Measurements from ENCODE around the gene HSD17B13. TPM values are rescaled to one million over a fixed set of nuclear protein-coding genes. Genes with fewer than 3 reads are reported as not detected.
A peak's percentile ranks its signal among the peaks of the same experiment; 100 is the strongest.

The HSD17B13 gene, protein sequence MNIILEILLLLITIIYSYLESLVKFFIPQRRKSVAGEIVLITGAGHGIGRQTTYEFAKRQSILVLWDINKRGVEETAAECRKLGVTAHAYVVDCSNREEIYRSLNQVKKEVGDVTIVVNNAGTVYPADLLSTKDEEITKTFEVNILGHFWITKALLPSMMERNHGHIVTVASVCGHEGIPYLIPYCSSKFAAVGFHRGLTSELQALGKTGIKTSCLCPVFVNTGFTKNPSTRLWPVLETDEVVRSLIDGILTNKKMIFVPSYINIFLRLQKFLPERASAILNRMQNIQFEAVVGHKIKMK
- total RNA-seq (2014; rRNA removed) = not detected in 2 replicates
- polyA plus RNA-seq (2012) = not detected

DNA sequence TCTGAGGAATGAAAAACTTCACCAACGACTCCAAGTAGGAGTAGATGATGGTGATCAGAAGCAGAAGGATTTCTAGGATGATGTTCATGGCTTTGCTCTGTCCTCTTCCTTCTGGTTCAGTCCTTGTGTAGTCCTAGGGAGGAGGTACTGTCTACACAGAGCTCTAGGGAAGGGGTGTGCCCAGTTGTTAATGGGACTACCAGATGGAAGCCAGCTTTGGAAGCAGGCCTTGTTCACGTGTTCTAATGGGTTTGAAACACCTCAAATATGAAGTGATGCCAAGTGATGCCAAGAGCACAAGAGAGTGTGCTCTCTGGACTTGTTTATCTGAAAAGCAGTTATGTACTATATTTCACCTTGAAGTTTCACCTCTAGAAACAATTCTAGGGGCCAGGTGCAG lies at the start of gene HSD17B13:
HSD17B13 (minus strand) TSS at position 129 of the 400 bp plus-strand sequence; CDS start at position 88, 41 bp downstream.
- no peak for DNase-seq (ENCODE audit: low read depth)

DNA sequence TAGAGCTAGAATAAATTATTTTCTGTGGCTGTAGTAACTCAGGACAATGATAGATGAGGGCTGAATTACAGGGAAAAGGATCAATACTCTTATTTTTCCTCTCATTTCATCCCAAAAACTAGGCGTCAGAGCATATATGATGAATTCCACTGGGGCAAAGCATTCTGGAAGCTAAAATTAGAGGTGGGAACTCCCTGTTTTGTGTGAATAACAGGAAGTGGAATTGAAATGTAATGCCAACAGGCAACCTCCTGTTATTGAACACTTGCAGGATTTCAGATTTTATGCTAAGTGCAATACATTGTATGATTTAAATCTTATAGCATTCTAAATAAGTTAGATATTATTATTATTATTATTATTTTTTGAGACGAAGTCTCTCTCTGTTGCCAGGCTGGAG lies 47.4 kb upstream of the HSD17B13 start:
- no peak for DNase-seq (ENCODE audit: low read depth)

DNA sequence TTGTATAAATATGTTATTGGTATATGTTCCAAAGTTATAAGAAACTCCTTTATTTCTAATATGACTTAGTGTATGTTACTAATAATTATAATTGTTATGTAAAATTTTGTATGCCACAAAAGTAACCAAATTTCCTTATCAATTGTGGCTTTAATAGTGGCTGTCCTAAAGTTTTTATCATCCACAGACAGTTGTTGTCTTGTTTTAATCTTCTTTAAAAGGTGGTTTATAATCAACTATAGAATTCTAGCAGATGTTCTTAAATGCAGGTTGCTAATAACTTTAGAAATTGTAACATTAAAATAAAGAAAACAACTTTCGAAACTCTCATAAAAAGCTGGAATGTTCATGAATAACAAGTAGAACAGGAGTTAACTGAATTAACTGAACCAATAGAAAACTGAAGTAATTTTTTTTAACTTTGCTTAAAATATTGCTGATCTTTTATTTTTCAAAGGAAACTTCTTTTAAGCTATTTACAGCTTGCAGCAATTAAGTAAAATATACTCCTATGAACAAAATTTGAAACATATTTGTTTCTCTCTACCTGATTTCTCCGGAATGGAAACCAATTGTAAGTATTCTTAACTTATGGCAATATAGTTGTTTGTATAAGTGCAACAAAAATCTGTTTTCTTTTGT lies 44.0 kb upstream of the HSD17B13 start:
- no peak for DNase-seq (ENCODE audit: low read depth)

DNA sequence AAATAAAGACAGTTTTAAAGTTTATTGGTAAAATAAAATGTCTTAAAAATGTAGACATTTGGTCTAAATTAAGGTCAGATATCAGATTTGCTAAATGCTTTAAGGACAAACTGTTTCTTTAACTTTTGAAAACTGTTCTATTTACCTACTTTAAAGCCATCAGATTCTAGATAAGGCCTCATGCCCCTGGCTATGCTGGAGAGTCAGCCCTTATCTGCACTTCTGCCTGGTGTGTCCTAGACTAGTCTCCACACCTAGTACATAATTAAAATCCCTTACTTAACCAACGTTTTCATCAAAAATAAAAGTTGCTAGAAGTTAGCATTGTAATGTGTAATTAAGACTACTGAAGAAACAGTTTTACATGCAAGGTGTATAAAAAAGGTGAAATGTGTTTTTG lies 42.7 kb upstream of the HSD17B13 start:
- no peak for DNase-seq (ENCODE audit: low read depth)

DNA sequence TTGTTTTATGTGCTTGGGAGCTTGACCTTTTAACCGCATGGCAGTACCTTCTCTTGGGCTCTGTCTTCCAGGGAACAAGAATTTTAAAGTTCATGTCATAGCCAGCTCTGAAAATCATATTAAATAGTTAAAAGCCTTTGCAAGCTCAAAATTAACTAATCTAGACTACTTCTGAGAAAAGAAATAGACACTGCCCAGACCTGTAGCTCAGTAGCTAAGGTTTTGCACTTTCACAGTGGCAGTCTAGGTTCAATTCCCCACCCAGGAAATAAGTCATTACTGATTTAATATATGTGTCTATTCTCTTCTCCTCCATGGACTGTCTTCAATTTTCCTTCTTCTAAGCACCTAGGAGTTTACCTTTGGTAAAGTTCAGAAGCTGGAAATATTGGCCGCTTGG lies 40.9 kb upstream of the HSD17B13 start:
- no peak for DNase-seq (ENCODE audit: low read depth)

DNA sequence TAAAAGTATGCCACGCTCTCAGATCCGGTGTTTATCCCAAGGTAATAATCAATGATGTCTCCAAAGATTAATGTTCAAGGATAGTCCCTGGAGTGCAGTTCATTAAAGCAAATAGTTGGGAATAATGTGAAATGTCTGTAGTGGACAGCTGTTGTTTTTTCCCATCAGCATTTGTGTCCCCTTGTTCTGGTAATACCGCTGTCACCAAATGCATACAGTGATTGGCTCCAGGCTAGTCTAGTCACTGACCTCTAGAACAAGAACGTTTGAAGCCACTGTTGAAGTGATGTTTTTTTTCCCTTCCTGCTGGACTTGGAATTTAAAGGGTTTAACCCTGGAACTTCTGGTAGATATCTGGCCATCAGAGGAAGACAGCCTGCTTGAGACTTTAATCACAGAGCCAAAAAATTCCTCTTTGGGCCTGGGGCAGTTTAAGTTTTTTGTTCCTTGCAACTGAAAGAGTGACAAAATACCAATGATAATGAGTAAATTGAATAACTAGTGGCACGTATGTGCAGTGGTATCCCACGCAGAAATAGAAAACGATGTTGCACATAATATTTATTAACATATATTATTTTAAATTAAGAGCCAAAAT lies 37.8 kb upstream of the HSD17B13 start:
- no peak for DNase-seq (ENCODE audit: low read depth)

DNA sequence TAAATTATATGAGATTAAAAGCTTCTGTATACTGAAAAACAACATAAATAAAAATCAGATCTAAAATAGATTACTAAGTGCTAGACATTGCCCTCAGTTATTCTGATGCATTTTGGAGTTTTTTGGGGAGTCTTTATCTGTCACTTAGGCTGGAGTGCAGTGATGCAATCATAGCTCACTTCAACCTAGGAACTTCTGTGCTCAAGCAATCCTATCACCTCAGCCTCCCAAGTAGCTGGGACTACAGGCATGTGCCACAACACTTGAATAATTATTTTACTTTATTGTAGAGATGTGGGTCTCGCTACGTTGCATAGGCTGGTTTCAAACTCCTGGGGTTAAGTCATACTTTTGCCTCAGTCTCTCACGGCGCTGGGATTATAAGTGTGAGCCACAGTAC lies 36.6 kb upstream of the HSD17B13 start:
- DNase-seq (ENCODE audit: low read depth) = no peak

DNA sequence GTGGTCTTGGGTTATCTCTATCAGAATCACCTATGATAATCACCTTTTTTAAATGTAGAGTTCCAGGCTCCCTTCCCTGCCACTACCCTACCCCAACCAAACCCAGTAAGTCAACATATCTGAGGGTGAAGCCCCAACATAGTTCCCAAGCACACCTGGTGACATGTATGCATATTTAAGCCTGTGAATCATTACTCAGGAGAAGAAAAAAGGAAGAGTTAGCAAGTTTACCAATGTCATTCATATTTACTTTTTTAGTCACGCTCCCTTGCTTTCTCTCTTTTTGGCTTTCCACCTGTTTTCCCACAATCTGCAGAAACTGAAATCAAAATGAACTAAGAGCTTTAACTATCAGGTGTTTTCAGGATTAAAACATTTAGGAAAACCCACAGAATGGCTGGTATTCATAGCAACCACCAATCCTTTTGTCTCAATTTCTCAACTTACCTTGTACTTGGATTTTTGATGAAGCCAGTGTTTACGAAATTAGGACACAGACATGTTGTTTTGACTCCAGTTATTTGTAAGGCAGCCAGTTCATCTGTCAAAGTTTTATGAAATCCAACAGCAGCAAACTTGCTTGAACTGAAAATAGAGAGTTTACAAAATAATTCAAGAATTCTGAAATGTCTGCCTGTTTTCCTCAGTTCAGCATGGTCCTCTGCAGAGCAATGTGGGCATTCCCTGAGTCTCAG lies 34.3 kb upstream of the HSD17B13 start:
- no peak for DNase-seq (ENCODE audit: low read depth)

DNA sequence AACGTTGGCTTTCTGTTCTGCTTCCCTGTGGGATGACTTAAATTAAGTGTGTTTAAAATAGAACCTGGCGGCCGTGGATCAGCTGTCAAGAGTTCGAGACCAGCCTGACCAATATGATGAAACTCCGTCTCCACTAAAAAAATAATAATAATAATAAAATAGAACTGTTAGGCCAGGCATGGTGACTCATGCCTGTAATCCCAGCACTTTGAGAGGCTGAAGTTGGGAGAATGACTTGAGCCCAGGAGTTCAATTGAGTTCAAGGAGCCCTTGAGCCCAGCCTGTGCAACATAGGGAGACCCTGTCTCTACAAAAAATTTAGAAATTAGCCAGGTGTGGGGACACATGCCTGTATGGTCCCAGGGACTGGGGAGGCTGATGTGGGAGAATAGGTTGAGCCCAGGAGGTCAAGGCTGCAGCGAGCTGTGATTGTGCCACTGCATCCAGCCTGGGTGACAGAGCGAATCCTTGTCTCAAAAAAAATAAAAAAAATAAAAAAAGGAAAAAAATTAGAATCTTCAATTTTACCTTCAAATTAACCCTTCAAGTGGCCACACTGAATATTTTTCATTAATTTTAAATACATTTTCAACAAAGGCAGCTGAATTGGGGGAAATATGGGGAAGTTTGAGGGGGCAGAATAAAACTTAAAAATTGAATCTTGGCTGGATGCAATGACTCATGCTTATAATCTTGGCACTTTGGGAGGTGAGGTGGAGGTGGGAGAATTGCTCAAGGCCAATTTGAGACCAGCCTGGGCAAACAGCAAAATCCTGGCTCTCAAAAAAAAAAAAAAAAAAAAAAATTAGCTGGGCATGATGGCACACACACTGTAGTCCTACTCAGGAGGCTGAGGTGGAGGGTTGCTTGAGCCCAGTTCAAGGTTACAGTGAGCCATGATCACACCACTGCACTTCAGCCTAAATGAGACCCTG lies 31.8 kb upstream of the HSD17B13 start:
- DNase-seq (ENCODE audit: low read depth) = peak; percentile 61

DNA sequence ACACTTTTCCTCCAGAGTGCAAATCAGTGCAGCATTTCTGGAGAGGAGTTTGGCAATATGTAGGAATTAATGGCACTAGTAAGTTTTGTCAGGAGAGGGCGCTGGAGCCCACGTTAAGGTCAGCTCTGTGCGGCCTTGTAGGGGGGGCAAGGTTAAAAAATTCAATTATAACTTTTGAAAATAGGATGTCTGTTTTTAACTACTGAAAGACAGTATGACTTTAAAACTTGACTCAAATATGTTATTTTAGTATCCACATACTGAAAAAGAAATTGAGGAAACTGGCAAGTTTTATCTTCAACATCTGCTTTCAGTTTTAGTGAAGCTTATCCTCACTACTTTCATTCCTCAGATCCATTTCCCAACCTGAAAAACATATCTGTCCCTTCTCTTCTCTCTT lies 30.9 kb upstream of the HSD17B13 start:
- DNase-seq (ENCODE audit: low read depth) = peak; percentile 64

DNA sequence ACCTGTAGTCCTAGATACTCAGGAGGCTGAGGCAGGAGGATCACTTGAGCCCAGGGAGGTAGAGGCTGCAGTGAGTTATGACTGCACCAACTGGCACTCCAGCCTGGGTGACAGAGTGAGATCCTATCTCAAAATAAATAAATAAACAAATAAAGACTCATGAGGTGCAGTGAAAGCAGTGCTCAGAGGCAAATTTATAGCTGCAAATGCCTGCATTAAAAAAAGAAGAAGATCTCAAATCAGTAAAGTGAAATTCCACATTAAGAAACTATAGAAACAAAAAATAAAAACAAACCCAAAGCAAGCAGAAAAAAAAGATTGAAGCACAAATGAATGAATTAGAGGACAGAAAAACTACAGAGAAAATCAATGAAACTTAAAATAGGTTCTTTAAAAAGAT lies 22.5 kb upstream of the HSD17B13 start:
- DNase-seq (ENCODE audit: low read depth) = no peak

DNA sequence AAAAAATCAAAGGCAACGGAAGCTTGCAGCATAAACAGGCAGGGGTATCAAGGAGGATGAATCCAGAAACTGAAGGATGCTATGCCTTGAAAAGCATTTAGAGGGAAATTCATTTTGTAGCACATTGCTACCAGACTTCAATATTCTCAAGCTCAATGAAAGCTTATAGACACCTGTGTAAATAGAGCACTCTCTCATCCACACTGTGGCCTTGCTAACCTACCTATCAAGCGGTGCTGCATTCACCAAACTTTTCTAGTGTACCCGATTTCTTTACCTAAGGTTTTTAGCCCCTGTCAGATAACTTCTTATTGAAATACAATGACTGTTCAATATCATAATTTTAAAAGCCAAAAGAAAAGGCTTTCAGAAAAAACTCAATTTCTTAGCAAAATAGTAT lies 20.2 kb upstream of the HSD17B13 start:
- DNase-seq (ENCODE audit: low read depth) = no peak

DNA sequence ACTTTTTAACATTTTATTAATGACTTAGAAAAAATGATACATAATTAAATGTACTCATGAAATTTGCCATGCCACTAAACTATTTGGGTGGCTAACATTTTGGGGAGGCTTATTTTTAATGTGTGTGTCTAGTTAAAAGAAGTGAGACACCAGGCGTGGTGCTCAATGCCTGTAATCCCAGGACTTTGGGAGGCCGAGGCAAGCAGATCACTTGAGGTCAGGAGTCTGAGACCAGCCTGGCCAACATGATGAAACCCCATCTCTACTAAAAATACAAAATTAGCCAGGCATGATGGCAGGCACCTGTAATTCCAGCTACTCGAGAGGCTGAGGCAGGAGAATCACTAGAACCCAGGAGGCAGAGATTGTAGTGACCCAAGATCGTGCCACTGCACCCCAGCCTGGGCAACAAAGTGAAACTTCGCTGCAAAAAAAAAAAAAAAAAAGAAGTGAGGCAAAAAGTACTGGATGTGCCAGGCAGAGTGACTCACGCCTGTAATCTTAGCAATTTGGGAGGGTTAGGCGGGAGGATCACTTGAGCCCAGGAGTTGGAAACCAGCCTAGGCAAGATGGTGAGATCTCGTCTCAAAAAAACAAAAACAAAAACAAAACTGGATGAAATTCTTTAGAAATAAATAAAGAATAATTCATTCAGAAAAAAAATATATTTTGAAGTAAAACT lies 19.4 kb upstream of the HSD17B13 start:
- DNase-seq (ENCODE audit: low read depth) = peak; percentile 89

DNA sequence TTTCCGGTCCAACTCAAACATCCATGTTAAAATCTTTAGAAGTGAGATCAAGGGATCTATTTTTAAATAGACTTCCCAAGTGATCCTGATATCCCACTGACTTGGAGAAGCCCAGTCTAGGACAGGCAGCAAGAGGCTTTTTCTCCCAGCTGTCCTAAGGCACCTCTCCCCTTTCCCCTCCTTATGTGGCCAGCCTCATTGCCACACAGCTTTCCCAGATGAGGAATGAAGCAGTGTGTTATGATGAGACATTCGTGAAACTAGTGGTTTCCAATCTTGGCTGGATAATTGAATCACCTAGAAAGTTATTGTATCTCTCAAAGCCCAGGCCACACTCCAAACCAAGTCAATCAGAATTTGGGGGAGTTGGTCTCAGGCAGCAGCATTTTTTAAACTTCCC lies 16.8 kb upstream of the HSD17B13 start:
- DNase-seq (ENCODE audit: low read depth) = peak; percentile 58

DNA sequence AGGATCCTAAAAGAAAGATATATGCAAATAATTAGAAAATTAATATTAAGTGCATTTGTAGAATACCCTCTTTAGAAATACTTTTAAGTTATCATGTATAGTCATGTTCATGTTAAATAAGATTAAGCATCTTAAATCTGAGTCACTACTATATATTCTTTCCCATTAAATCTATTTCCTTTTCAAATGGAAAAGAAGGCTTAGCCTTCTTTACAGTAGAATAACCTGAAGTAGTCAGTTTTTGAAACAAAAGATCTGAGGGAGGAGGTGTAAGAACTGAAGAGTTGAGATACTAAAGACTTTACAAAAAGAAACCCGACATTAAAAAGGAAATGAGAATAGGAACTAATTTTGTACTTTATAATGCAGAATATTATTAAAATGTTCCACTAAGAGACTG lies 14.7 kb upstream of the HSD17B13 start:
- DNase-seq (ENCODE audit: low read depth) = no peak

DNA sequence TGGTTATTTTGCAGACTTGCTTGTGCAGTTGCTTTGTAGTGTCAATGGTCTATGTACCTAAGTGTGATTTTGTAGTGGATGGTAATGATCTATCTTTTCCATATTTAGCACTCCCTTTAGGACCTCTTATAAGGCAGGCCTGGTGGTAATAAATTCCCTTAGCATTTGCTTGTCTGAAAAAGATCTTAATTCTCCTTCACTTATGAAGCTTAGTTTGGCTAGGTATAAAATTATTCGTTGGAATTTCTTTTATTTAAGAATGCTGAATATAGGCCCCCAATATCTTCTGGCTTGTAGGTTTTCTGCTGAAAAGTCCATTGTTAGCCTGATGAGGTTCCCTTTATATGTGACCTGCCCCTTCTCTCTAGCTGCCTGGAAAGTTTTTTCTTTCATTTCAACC lies 10.6 kb upstream of the HSD17B13 start:
- no peak for DNase-seq (ENCODE audit: low read depth)

DNA sequence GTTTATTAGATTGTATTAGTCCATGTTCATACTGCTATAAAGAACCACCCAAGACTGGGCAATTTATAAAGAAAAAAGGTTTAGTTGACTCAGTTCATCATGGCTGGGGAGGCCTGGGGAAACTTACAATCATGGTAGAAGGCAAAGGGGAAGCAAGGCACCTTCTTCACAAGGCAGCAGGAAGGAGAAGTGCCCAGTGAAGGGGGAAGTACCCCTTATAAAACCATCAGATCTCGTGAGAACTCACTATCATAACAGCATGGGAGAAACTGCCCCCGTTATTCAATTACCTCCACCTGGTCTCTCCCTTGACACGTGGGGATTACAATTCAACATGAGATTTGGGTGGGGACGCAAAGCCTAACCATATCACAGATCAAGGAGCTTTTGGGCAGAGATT lies 8.1 kb upstream of the HSD17B13 start:
- no peak for DNase-seq (ENCODE audit: low read depth)

DNA sequence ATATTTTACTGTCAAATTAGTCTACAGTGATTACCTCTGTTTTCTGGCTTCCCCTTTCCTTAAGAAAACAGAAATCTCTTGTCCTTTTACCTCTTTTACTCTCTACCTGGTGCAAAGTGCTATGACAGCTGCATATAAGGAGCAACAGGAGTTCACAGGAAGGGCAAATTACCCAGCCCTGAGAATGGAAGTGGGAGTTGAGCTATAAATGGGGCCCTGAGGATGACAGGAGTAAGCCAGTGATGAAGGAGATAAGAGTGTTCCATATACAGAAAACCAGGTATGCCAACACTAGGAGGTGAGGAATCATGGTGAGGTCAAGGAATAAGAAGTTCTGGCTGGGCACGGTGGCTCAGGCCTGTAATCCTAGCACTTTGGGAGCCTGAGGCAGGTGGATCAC lies 4.5 kb upstream of the HSD17B13 start:
- no peak for DNase-seq (ENCODE audit: low read depth)

DNA sequence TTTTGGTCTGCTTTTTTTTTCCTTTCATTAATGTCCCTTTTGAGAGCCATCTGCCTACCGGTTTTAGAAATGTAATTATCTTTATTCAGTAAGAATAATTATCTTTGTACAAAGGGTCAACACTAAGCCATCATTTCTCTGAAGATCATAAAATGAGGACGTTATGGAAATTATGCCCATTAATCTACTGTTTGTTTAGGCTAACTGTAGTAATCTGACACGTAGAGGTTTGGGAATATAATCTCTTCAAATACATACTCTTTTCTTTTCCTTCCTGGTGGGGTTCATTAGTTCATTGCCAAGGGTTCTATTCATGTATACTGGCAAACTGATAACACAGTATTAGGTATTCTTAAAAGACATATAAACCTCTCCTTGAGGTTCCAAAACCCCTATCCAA lies 3.8 kb upstream of the HSD17B13 start:
- DNase-seq (ENCODE audit: low read depth) = no peak

DNA sequence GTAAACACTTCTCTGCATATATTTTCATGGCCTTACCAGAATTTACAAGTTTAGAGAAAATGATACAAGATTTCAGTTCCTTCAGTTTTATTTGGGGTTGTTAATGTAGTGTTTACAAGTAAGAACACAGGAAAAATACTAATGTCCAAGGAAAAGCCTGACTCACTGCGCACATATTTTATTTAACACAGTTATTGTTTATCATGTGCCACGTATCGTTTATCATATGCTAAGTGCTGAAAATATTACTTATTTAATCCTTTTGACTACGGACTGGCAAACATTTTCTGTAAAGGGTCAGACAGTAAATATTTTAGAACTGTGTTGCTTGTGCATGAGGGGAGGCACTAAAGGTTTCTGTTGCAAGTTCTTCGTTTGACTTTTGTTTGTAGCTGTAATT lies 794 bp downstream of the HSD17B13 start:
- no peak for DNase-seq (ENCODE audit: low read depth)

DNA sequence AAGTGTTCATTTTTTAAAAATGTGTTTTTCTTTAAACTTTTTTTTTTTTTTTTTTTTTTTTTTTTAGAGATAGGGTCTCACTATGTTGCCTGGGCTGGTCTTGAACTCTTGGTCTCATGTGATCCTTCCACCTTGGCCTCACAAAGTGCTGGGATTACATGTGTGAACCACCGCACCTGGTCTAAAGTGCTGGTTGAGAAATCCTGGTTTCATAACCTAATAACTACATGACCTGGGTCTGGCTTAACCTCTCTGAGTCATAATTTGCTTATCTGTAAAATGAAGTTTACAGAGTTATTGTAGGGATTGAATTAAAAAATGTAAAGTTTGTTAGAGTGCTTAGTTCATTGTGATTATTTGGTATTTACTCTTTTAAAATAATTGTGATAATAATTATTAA lies 5.2 kb downstream of the HSD17B13 start:
- DNase-seq (ENCODE audit: low read depth) = peak; percentile 15

Measured in LHCN-M2 (cell line).